PC-9 (cell line): Measurements from ENCODE around the gene ZBTB34.

Experiments
- EZH2 ChIP-seq: fragments of 200-600 bp; sonication (generic); IDR thresholded peaks from 2 replicates; pipeline ENCODE4 v1.8.0; 2017; ENCODE audit warnings: antibody characterized with exemption, low read depth
- TF ChIP-seq, protein P1 (sequence below): fragments of 200-600 bp; sonication (generic); conservative IDR thresholded peaks from 2 replicates; pipeline ENCODE4 v1.6.1; 2017; ENCODE audit warnings: mixed run types, antibody characterized with exemption, mild to moderate bottlenecking, moderate library complexity

GRCh38 chr9:126891676-126892075 is 31.2 kb downstream of the ZBTB34 start:
- TF ChIP-seq, protein P1, sequence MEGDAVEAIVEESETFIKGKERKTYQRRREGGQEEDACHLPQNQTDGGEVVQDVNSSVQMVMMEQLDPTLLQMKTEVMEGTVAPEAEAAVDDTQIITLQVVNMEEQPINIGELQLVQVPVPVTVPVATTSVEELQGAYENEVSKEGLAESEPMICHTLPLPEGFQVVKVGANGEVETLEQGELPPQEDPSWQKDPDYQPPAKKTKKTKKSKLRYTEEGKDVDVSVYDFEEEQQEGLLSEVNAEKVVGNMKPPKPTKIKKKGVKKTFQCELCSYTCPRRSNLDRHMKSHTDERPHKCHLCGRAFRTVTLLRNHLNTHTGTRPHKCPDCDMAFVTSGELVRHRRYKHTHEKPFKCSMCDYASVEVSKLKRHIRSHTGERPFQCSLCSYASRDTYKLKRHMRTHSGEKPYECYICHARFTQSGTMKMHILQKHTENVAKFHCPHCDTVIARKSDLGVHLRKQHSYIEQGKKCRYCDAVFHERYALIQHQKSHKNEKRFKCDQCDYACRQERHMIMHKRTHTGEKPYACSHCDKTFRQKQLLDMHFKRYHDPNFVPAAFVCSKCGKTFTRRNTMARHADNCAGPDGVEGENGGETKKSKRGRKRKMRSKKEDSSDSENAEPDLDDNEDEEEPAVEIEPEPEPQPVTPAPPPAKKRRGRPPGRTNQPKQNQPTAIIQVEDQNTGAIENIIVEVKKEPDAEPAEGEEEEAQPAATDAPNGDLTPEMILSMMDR, result no peak
- TF ChIP-seq EZH2, result no peak
